GM10266 (cell line): ENCODE results near the gene OR5H14.

Source experiments
- DNase-seq: peaks from one replicate; pipeline ENCODE4 v3.0.0; 2012; ENCODE audit errors: extremely low spot score
- CTCF ChIP-seq: IDR thresholded peaks from 2 replicates; pipeline ENCODE4 v1.5.1; 2012; ENCODE audit warnings: mild to moderate bottlenecking, low read depth; ENCODE audit not compliant: control insufficient read depth, insufficient read depth; ENCODE audit errors: missing control alignments

The OR5H14 gene

GRCh38 chr3:98199020-98199419, 51.7 kb downstream of the OR5H14 start:
- TF ChIP-seq CTCF = no peak
- DNase-seq = no peak
